ENCODE data around the gene BTBD9. TPM values are rescaled to one million over a fixed set of nuclear protein-coding genes. Genes with fewer than 3 reads are reported as not detected.

BTBD9 gene
- total RNA-seq, 1 donor, result 25.3 TPM

GRCh38 chr6:38512211-38512610, 127.5 kb downstream of the BTBD9 start:
- no peak for DNase-seq (ENCODE audit: insufficient read length, low spot score, missing footprints)
- H3K27me3 ChIP-seq (ENCODE audit: insufficient read depth, low read length), result no peaks in the 10 kb centered on the region

GRCh38 chr6:38510205-38510604, 129.5 kb downstream of the BTBD9 start:
- H3K4me2 ChIP-seq (ENCODE audit: insufficient read depth, low read length), result peak overlapping the region; percentile 10
- H3K9me3 ChIP-seq (ENCODE audit: low read depth, low read length), result no peaks in the 10 kb centered on the region
- peaks cover 18% of the 10 kb centered on the region for H4K20me1 ChIP-seq (ENCODE audit: insufficient read depth, low read length)
- peaks cover 15% of the 10 kb centered on the region for H3K4me1 ChIP-seq (ENCODE audit: insufficient read depth, low read length)
- H3K36me3 ChIP-seq (ENCODE audit: insufficient read depth, low read length), result no peaks in the 10 kb centered on the region
- H2AFZ ChIP-seq (ENCODE audit: low read length), result no peak overlapping the region
- TF ChIP-seq, protein P1, sequence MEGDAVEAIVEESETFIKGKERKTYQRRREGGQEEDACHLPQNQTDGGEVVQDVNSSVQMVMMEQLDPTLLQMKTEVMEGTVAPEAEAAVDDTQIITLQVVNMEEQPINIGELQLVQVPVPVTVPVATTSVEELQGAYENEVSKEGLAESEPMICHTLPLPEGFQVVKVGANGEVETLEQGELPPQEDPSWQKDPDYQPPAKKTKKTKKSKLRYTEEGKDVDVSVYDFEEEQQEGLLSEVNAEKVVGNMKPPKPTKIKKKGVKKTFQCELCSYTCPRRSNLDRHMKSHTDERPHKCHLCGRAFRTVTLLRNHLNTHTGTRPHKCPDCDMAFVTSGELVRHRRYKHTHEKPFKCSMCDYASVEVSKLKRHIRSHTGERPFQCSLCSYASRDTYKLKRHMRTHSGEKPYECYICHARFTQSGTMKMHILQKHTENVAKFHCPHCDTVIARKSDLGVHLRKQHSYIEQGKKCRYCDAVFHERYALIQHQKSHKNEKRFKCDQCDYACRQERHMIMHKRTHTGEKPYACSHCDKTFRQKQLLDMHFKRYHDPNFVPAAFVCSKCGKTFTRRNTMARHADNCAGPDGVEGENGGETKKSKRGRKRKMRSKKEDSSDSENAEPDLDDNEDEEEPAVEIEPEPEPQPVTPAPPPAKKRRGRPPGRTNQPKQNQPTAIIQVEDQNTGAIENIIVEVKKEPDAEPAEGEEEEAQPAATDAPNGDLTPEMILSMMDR (IDR thresholded peaks at IDR 0.05; ENCODE audit: extremely low read depth, low read depth, low read length), result no peak
- no peaks in the 10 kb centered on the region for H3K27me3 ChIP-seq (ENCODE audit: insufficient read depth, low read length)
- H3K4me3 ChIP-seq (ENCODE audit: insufficient read depth, low read length), result no peak overlapping the region
- H3K27ac ChIP-seq (ENCODE audit: low read depth, low read length), result peak overlapping the region; percentile 40
- DNase-seq (ENCODE audit: insufficient read length, low spot score, missing footprints), result no peak
- H3K79me2 ChIP-seq (ENCODE audit: insufficient read depth, low read length), result no peaks in the 10 kb centered on the region

More at GRCh38 chr6:38512211-38512610, 127.5 kb downstream of the BTBD9 start:
- Histone ChIP-seq H2AFZ (ENCODE audit: low read length) (no peak overlapping the region), H3K36me3 (ENCODE audit: insufficient read depth, low read length) (no peaks in the 10 kb centered on the region), H3K4me1 (ENCODE audit: insufficient read depth, low read length) (peaks cover 18% of the 10 kb centered on the region), H3K9me3 (ENCODE audit: low read depth, low read length) (no peaks in the 10 kb centered on the region), H4K20me1 (ENCODE audit: insufficient read depth, low read length) (peaks cover 18% of the 10 kb centered on the region), H3K79me2 (ENCODE audit: insufficient read depth, low read length) (peaks cover 3% of the 10 kb centered on the region), H3K4me3 (ENCODE audit: insufficient read depth, low read length) (no peak overlapping the region), H3K4me2 (ENCODE audit: insufficient read depth, low read length) (no peak overlapping the region), H3K27ac (ENCODE audit: low read depth, low read length) (no peak overlapping the region)
- TF ChIP-seq, protein P1 (IDR thresholded peaks at IDR 0.05; ENCODE audit: extremely low read depth, low read depth, low read length), result no peak

DNA sequence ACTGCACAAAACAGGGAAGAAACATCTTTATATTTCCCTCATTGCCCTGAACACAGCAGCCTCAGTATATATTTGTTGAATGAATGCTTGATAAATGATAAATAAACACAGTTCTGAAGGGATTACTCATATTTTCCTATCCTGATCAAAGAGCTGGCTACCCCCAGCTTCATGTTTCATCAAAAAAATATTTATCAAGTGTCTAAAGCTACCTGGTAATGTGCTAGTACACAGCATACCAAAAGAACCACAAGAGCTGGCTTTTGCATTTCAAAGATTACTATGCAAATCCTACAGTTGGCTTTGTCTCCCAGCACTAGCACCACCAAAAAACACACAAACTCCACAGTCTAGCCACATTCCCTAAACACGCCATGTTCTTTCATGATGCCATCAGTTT, 130.0 kb downstream of the BTBD9 start:
- Histone ChIP-seq H3K27ac (ENCODE audit: low read depth, low read length) (peak overlapping the region; percentile 40), H3K9me3 (ENCODE audit: low read depth, low read length) (no peaks in the 10 kb centered on the region), H3K4me1 (ENCODE audit: insufficient read depth, low read length) (peaks cover 15% of the 10 kb centered on the region), H3K4me2 (ENCODE audit: insufficient read depth, low read length) (peak overlapping the region; percentile 10), H4K20me1 (ENCODE audit: insufficient read depth, low read length) (peaks cover 20% of the 10 kb centered on the region), H3K27me3 (ENCODE audit: insufficient read depth, low read length) (no peaks in the 10 kb centered on the region), H2AFZ (ENCODE audit: low read length) (no peak overlapping the region), H3K79me2 (ENCODE audit: insufficient read depth, low read length) (no peaks in the 10 kb centered on the region), H3K36me3 (ENCODE audit: insufficient read depth, low read length) (no peaks in the 10 kb centered on the region), H3K4me3 (ENCODE audit: insufficient read depth, low read length) (no peak overlapping the region)
- DNase-seq (ENCODE audit: insufficient read length, low spot score, missing footprints), result no peak
- TF ChIP-seq, protein P1 (IDR thresholded peaks at IDR 0.05; ENCODE audit: extremely low read depth, low read depth, low read length), result no peak

GRCh38 chr6:38508894-38509293, 130.8 kb downstream of the BTBD9 start:
- H3K79me2 ChIP-seq (ENCODE audit: insufficient read depth, low read length), result no peaks in the 10 kb centered on the region
- H3K4me1 ChIP-seq (ENCODE audit: insufficient read depth, low read length), result peaks cover 15% of the 10 kb centered on the region
- H4K20me1 ChIP-seq (ENCODE audit: insufficient read depth, low read length), result peaks cover 22% of the 10 kb centered on the region
- no peak overlapping the region for H3K4me3 ChIP-seq (ENCODE audit: insufficient read depth, low read length)
- H3K27me3 ChIP-seq (ENCODE audit: insufficient read depth, low read length), result no peaks in the 10 kb centered on the region
- H3K4me2 ChIP-seq (ENCODE audit: insufficient read depth, low read length), result no peak overlapping the region
- H3K9me3 ChIP-seq (ENCODE audit: low read depth, low read length), result no peaks in the 10 kb centered on the region
- no peak for DNase-seq (ENCODE audit: insufficient read length, low spot score, missing footprints)
- no peaks in the 10 kb centered on the region for H3K36me3 ChIP-seq (ENCODE audit: insufficient read depth, low read length)
- TF ChIP-seq, protein P1 (IDR thresholded peaks at IDR 0.05; ENCODE audit: extremely low read depth, low read depth, low read length), result no peak
- H3K27ac ChIP-seq (ENCODE audit: low read depth, low read length), result no peak overlapping the region
- H2AFZ ChIP-seq (ENCODE audit: low read length), result no peak overlapping the region

All from osteoblast (primary cell).